K562 (cell line): ENCODE measurements around the gene RASGEF1C. TPM values are rescaled to one million over a fixed set of nuclear protein-coding genes. Genes with fewer than 3 reads are reported as not detected.

ENCODE experiments used
- ATAC-seq: fragments of 200-7000 bp; cut with Tn5 transposase; 3 replicates; pipeline ENCODE4 v1.9.1; 2020; ENCODE audit warnings: moderate library complexity
- BruUV-seq: library from RNA; stranded (reverse); fragments of 400-500 nt; replicated peaks from 2 replicates; lab custom pipeline; 2021; lab: Mats Ljungman, UMichigan
- CTCF ChIA-PET: fragments of 300-600 bp; formaldehyde crosslinking; extraction: SDS; loops from one replicate; lab custom pipeline; 2021; ENCODE audit warnings: low intra/inter-chr PET ratio; lab: Yijun Ruan, JAX
- POLR2A ChIA-PET: fragments of 300-600, 350-650 bp; sonication (Branson Sonifier 250); formaldehyde crosslinking; extraction: SDS; loops from one replicate; lab custom pipeline; 2021; ENCODE audit warnings: antibody characterized with exemption, inconsistent platforms; lab: Yijun Ruan, JAX
- DNase-seq, 4 experiments: peaks; one replicate each; pipeline versions ENCODE4 v3.0.0 to v3.0.0-alpha.2; 2011 to 2018; ENCODE audit warnings: low spot score in 3 of 4, mixed read lengths in 3 of 4; ENCODE audit errors: extremely low read depth in 1 of 4
- FAIRE-seq: peaks from 2 replicates; lab custom pipeline; 2011; peaks lifted over from hg19 to GRCh38; lab: Jason Lieb, UNC
- H2AFZ ChIP-seq: 2 replicates; pipeline ENCODE4 v1.6.0; 2011; ENCODE audit warnings: low read depth, low read length, control low read depth, inconsistent platforms
- H3K27ac ChIP-seq: fragments of 200-600 bp; 3 replicates; pipeline ENCODE4 v1.8.0; 2011; ENCODE audit warnings: low read depth, mild to moderate bottlenecking, control low read depth, inconsistent platforms, low read length, moderate library complexity, mixed read lengths; ENCODE audit errors: extremely low read depth
- H3K27me3 ChIP-seq, 2 experiments: fragments of 300-600 bp in 1 of 2; 2 replicates in 1 of 2; 3 replicates in 1 of 2; pipeline versions ENCODE4 v1.6.0 to v1.8.0; 2011; ENCODE audit warnings: inconsistent platforms in 2 of 2, low read length in 2 of 2, mild to moderate bottlenecking in 1 of 2, mixed read lengths in 1 of 2, moderate library complexity in 1 of 2; ENCODE audit not compliant: control insufficient read depth in 2 of 2, insufficient read depth in 2 of 2
- H3K36me3 ChIP-seq: fragments of 300-600 bp; 3 replicates; pipeline ENCODE4 v1.8.0; 2011; ENCODE audit warnings: mild to moderate bottlenecking, low read length, inconsistent platforms; ENCODE audit not compliant: control insufficient read depth, insufficient read depth
- H3K4me1 ChIP-seq, 2 experiments: fragments of 200-600 bp in 1 of 2; replicated peaks in 1 of 2; 2 replicates in 1 of 2; 3 replicates in 1 of 2; pipeline versions ENCODE4 v1.5.1 to v1.8.0; 2011; ENCODE audit warnings: inconsistent platforms in 2 of 2, low read length in 2 of 2, mild to moderate bottlenecking in 1 of 2, mixed read lengths in 1 of 2, moderate library complexity in 1 of 2; ENCODE audit not compliant: control insufficient read depth in 2 of 2, insufficient read depth in 2 of 2
- H3K4me2 ChIP-seq: 2 replicates; pipeline ENCODE4 v1.6.1; 2011; ENCODE audit warnings: low read length, control low read depth, inconsistent platforms, mixed read lengths; ENCODE audit not compliant: insufficient read depth
- H3K4me3 ChIP-seq: fragments of 200-600 bp; sonication (generic), shearing (Covaris generic); 2 replicates; pipeline ENCODE4 v1.5.1; 2016; ENCODE audit warnings: control low read depth, inconsistent platforms
- H3K79me2 ChIP-seq: fragments of 200-600 bp; 3 replicates; pipeline ENCODE4 v1.8.0; 2011; ENCODE audit warnings: low read length, inconsistent platforms; ENCODE audit not compliant: control insufficient read depth, insufficient read depth
- H3K9ac ChIP-seq, 2 experiments: 2 replicates each; pipeline versions ENCODE4 v1.6.0 to v1.6.1; 2011; ENCODE audit warnings: low read depth in 2 of 2, low read length in 2 of 2, control low read depth in 1 of 2, inconsistent platforms in 1 of 2, mild to moderate bottlenecking in 1 of 2, mixed read lengths in 1 of 2; ENCODE audit not compliant: insufficient read depth in 1 of 2
- H3K9me1 ChIP-seq: one replicate; pipeline ENCODE4 v1.6.0; 2011; ENCODE audit warnings: inconsistent platforms, mild to moderate bottlenecking, low read length, moderate library complexity; ENCODE audit not compliant: control insufficient read depth, insufficient read depth
- H3K9me3 ChIP-seq: replicated peaks from 2 replicates; pipeline ENCODE4 v1.5.1; 2011; ENCODE audit warnings: low read depth, low read length, inconsistent platforms; ENCODE audit not compliant: control insufficient read depth, insufficient read depth
- H4K20me1 ChIP-seq: replicated peaks from 2 replicates; pipeline ENCODE4 v1.6.1; 2011; ENCODE audit warnings: low read length, inconsistent platforms, mixed read lengths; ENCODE audit not compliant: control insufficient read depth, insufficient read depth
- BRD9 ChIP-seq: fragments of 450-650 bp; IDR thresholded peaks from 2 replicates; pipeline ENCODE4 v1.6.1; 2018; ENCODE audit warnings: low read depth; ENCODE audit not compliant: partially characterized antibody
- CREB5 ChIP-seq: fragments of 250-450 bp; sonication (Bioruptor Pico); IDR thresholded peaks from 2 replicates; pipeline ENCODE4 v1.5.0; 2020; ENCODE audit warnings: mild to moderate bottlenecking
- ESRRB ChIP-seq: fragments of 250-450 bp; sonication (Bioruptor Pico); IDR thresholded peaks from 2 replicates; pipeline ENCODE4 v1.5.0; 2020; ENCODE audit warnings: mild to moderate bottlenecking, moderate library complexity, borderline replicate concordance
- IRF2 ChIP-seq: sonication (generic); formaldehyde crosslinking; IDR thresholded peaks from 2 replicates; pipeline ENCODE4 v1.8.1; 2022; ENCODE audit warnings: mild to moderate bottlenecking, missing genetic modification reagents
- RBM22 ChIP-seq: fragments of 200-400 bp; formaldehyde crosslinking; IDR thresholded peaks from 2 replicates; pipeline ENCODE4 v1.6.1; 2018; ENCODE audit warnings: low read length, low read depth; ENCODE audit not compliant: poor library complexity, severe bottlenecking
- STAT5B ChIP-seq: fragments of 250-450 bp; sonication (Bioruptor Pico); IDR thresholded peaks from 2 replicates; pipeline ENCODE4 v1.8.0; 2021; ENCODE audit warnings: mild to moderate bottlenecking, inconsistent platforms
- ZBTB40 ChIP-seq, 2 experiments: fragments of 450-650 bp in 1 of 2; sonication (generic) in 1 of 2; formaldehyde crosslinking in 1 of 2; IDR thresholded peaks; 2 replicates each; pipeline versions ENCODE4 v1.7.1 to v1.9.0; 2016 to 2022; ENCODE audit warnings: inconsistent platforms in 1 of 2, mild to moderate bottlenecking in 1 of 2, missing genetic modification reagents in 1 of 2
- ZBTB9 ChIP-seq: fragments of 450-650 bp; formaldehyde crosslinking; IDR thresholded peaks from 2 replicates; pipeline ENCODE4 v1.4.0; 2020; ENCODE audit warnings: mild to moderate bottlenecking, moderate library complexity
- ZC3H8 ChIP-seq: fragments of 450-650 bp; IDR thresholded peaks from 2 replicates; pipeline ENCODE4 v1.6.1; 2017
- WGBS: fragments of 100-300 bp; shearing (Covaris generic); methylation state at CpG from one replicate; pipeline ENCODE4 v1.1.6; 2016; ENCODE audit warnings: low coverage, mixed read lengths; ENCODE audit not compliant: insufficient coverage; ENCODE audit errors: missing lambda C conversion rate; 5-methylcytosine and 5-hydroxymethylcytosine counted together
- in situ Hi-C: fragments of 300-500 bp; cut with MboI; formaldehyde crosslinking; loops from 4 replicates; pipeline ENCODE4 v1.15.0; 2018; ENCODE audit warnings: inconsistent platforms, mixed read lengths
- intact Hi-C: fragments of 100-400 bp; cut with micrococcal nuclease; formaldehyde crosslinking; loops from 2 replicates; pipeline ENCODE4 v1.14.2; 2022
- polyA plus RNA-seq, 8 experiments: library from polyadenylated mRNA; depleted of rRNA in 4 of 8; stranded (reverse) in 5 of 8; unstranded in 3 of 8; fragments of >200 nt; fragmentation: Nextera tagmentation in 2 of 8; fragmentation: Illumina TruSeq in 1 of 8; extraction: Ambion mirVana in 2 of 8; extraction: Trizol in 1 of 8; gene quantifications; 2 replicates each; pipeline versions ENCODE4 v1.2.1 to v1.2.3, GENCODE V29; 2011 to 2014; ENCODE audit warnings: inconsistent platforms in 1 of 8, missing spikeins in 1 of 8
- total RNA-seq, 7 experiments: library from RNA; depleted of rRNA in 6 of 7; stranded (reverse); fragments of >200 nt in 6 of 7; fragmentation: Illumina TruSeq in 2 of 7; extraction: Trizol in 2 of 7; gene quantifications; 2 replicates each; pipeline versions ENCODE4 v1.2.1 to v1.2.3, GENCODE V29; 2011 to 2021; ENCODE audit warnings: low replicate concordance in 1 of 7

RASGEF1C gene
- total and polyA plus RNA-seq, 9 of the 15 experiments (the other 6 are each of a cell fraction or from before 2014, with no cell fraction given): 0.04 to 1.1 (median 0.21) TPM; not detected in 4

GRCh38 chr5:180101451-180102105 is 107.4 kb downstream of the RASGEF1C start:
- Histone ChIP-seq H2AFZ (no peak overlapping the region), H3K9ac (no peak overlapping the region), H3K27ac (no peak overlapping the region), H3K9me1 (no peaks in the 10 kb centered on the region), H3K36me3 (no peaks in the 10 kb centered on the region), H3K27me3 (no peaks in the 10 kb centered on the region), H3K79me2 (no peaks in the 10 kb centered on the region), H3K4me1 (peaks cover 0 to 19% of the 10 kb centered on the region in 2 experiments; a peak in 3 of 5 replicates), H3K4me3 (no peak overlapping the region), H4K20me1 (no peaks in the 10 kb centered on the region), H3K9me3 (no peaks in the 10 kb centered on the region), H3K4me2 (no peak overlapping the region)
- POLR2A ChIA-PET: interaction anchor here (0.7 kb wide), 1 partner anchor 11 kb away, joined by 3 read pairs; no protein-coding TSS in a partner anchor
- no peak for DNase-seq
- BruUV-seq: no TSS peak
- WGBS: 47% methylated on average over 20 of the region's 20 CpGs
- no peak for ATAC-seq
- intact Hi-C loops (no loop called here), in situ Hi-C loops (no loop called here)
- CTCF ChIA-PET: no interaction called here
- no peak for FAIRE-seq
- TF ChIP-seq STAT5B (CRISPR knock-in tag): no peak
- TF ChIP-seq IRF2 (CRISPR knock-in tag): no peak
- TF ChIP-seq CREB5: no peak
- TF ChIP-seq ZBTB9 (CRISPR knock-in tag): no peak
- TF ChIP-seq ZC3H8: no peak
- TF ChIP-seq ZBTB40 (IDR thresholded peaks at IDR 0.05): no peak
- no peak for TF ChIP-seq ZBTB40 (CRISPR knock-in tag; IDR thresholded peaks at IDR 0.05)
- TF ChIP-seq BRD9: no peak
- no peak for TF ChIP-seq RBM22
- TF ChIP-seq ESRRB (CRISPR knock-in tag): no peak
